Osteocyte (in vitro differentiated cells): Measurements from ENCODE around the gene DCUN1D4. TPM values are rescaled to one million over a fixed set of nuclear protein-coding genes. Genes with fewer than 3 reads are reported as not detected.

Source experiments
- DNase-seq: peaks from one replicate; pipeline ENCODE4 v3.0.0; 2021; ENCODE audit warnings: mixed read lengths; ENCODE audit not compliant: unreplicated experiment; ENCODE audit errors: extremely low spot score
- H3K27ac Mint-ChIP-seq: one replicate; pipeline ENCODE4 v1.8.0; 2021; ENCODE audit warnings: mild to moderate bottlenecking, mixed read lengths; ENCODE audit not compliant: unreplicated experiment
- H3K27me3 Mint-ChIP-seq: one replicate; pipeline ENCODE4 v1.8.0; 2021; ENCODE audit warnings: mixed read lengths; ENCODE audit not compliant: unreplicated experiment
- H3K36me3 Mint-ChIP-seq: one replicate; pipeline ENCODE4 v1.8.0; 2021; ENCODE audit warnings: mixed read lengths; ENCODE audit not compliant: unreplicated experiment
- H3K4me1 Mint-ChIP-seq: one replicate; pipeline ENCODE4 v1.8.0; 2021; ENCODE audit warnings: mixed read lengths; ENCODE audit not compliant: unreplicated experiment
- H3K4me3 Mint-ChIP-seq: one replicate; pipeline ENCODE4 v1.8.0; 2021; ENCODE audit warnings: mild to moderate bottlenecking, moderate library complexity, mixed read lengths; ENCODE audit not compliant: unreplicated experiment
- H3K9me3 Mint-ChIP-seq: one replicate; pipeline ENCODE4 v1.8.0; 2021; ENCODE audit warnings: mixed read lengths; ENCODE audit not compliant: unreplicated experiment
- total RNA-seq: library from RNA; stranded (reverse); gene quantifications from 2 replicates; pipeline ENCODE4 v1.2.1, GENCODE V29; 2021
- TF ChIP-seq, protein P1 (sequence below): fragments of 200-600 bp; sonication (generic); IDR thresholded peaks from 2 replicates; pipeline ENCODE4 v1.5.0; 2021; ENCODE audit warnings: antibody characterized with exemption, mild to moderate bottlenecking, moderate library complexity

The DCUN1D4 gene
- total RNA-seq, 1 donor from 2014 or later: 52.3 TPM

GRCh38 chr4:51845711-51846110 is 2.8 kb downstream of the DCUN1D4 start:
- Mint-ChIP-seq H3K27me3 (no peaks in the 10 kb centered on the region), H3K4me1 (peaks cover 28% of the 10 kb centered on the region), H3K27ac (peak overlapping the region; percentile 78), H3K36me3 (no peaks in the 10 kb centered on the region), H3K4me3 (peak overlapping the region; percentile 87), H3K9me3 (no peaks in the 10 kb centered on the region)
- DNase-seq: no peak
- TF ChIP-seq, protein P1, sequence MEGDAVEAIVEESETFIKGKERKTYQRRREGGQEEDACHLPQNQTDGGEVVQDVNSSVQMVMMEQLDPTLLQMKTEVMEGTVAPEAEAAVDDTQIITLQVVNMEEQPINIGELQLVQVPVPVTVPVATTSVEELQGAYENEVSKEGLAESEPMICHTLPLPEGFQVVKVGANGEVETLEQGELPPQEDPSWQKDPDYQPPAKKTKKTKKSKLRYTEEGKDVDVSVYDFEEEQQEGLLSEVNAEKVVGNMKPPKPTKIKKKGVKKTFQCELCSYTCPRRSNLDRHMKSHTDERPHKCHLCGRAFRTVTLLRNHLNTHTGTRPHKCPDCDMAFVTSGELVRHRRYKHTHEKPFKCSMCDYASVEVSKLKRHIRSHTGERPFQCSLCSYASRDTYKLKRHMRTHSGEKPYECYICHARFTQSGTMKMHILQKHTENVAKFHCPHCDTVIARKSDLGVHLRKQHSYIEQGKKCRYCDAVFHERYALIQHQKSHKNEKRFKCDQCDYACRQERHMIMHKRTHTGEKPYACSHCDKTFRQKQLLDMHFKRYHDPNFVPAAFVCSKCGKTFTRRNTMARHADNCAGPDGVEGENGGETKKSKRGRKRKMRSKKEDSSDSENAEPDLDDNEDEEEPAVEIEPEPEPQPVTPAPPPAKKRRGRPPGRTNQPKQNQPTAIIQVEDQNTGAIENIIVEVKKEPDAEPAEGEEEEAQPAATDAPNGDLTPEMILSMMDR: no peak

- Mint-ChIP-seq H3K4me1 (peaks cover 42% of the 10 kb centered on the region), H3K27me3 (no peaks in the 10 kb centered on the region), H3K27ac (no peak overlapping the region), H3K9me3 (no peaks in the 10 kb centered on the region), H3K36me3 (no peaks in the 10 kb centered on the region), H3K4me3 (no peak overlapping the region)
- no peak for DNase-seq
- TF ChIP-seq, protein P1: no peak
These were observed 6.5 kb downstream of the DCUN1D4 start for GRCh38 chr4:51849430-51849829.

DNA sequence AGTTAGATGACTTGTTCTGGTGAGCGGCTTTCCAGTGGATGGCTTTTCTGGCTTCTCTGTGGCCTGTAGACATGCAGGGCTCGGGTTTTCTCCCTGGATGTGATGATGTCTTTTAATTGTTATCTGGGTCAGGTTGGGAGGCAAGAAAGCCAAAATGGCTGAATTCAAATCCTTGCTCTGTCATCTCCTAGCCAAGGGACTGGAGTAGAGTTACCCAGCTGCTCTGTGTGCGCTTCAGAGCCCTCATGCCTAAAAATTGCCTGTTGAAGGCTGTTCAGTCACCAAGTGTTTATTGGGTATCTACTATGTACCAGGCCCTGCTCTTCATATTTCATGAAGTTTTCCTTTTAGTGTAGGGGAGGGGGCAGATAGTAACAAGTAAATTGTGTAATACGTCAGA is 7.3 kb downstream of the DCUN1D4 start:
- TF ChIP-seq, protein P1: no peak
- Mint-ChIP-seq H3K27me3 (no peaks in the 10 kb centered on the region), H3K27ac (no peak overlapping the region), H3K4me3 (no peak overlapping the region), H3K9me3 (no peaks in the 10 kb centered on the region), H3K36me3 (no peaks in the 10 kb centered on the region), H3K4me1 (peaks cover 43% of the 10 kb centered on the region)
- no peak for DNase-seq

DNA sequence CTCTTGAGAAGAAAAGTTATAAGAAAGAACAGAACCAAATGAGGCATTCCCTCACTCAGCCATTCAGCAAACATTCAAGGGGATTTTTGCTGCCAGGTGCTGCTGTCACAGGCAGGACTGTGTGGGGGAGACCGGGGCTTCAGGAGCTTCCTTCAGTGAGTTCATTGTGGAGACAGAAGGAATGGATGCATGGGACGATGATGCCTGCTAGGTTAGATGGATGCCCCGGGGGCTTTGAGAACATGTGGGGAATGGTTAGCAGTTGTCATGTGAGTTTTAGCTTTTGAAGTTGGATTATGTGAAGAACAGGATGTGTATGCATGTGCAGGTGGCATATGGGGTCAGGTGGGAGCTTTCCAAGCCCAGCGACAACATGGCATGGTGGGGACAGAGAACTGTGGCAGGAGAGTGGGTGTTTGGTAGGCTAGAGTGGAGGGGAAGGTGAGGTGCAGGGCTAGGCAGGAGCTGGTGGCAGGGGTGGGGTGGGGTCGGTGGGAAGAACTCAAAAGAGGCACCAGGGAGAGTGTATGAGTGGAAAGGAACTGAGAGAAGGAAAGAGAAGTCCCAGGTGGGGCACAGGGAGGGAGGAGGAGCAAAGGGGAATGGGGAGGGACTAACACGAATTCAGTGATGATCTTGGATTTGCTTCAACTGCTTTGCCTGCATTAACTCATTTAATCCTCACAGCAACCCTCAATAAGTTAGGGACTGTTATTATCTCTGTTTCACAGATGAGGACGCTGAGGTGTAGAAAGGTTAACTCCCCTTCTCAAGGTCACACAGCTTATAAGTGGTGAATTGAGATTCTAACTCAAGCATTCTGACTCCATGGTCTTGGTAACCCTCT is 8.4 kb downstream of the DCUN1D4 start:
- DNase-seq: no peak
- Mint-ChIP-seq H3K4me3 (no peak overlapping the region), H3K27me3 (no peaks in the 10 kb centered on the region), H3K9me3 (no peaks in the 10 kb centered on the region), H3K36me3 (no peaks in the 10 kb centered on the region), H3K4me1 (peaks cover 40% of the 10 kb centered on the region), H3K27ac (no peak overlapping the region)
- TF ChIP-seq, protein P1: no peak

DNA sequence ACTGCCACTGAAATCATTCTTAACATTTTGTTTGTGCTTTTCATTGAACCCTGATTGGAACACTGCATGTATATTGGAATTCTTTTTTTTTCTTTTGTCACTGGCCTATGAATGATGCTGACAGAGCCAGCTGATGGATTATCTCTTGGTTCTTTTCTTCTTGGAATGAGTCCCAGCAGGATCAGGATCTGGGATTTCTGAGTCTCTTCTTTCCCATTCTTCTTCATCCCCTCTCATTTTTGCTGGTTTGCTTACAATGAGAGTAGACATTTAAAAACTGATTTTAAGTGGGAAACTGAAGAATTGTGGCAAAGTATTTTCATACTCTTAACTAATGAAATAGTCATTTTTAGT is 9.0 kb downstream of the DCUN1D4 start:
- H3K36me3 Mint-ChIP-seq: no peaks in the 10 kb centered on the region
- no peaks in the 10 kb centered on the region for H3K27me3 Mint-ChIP-seq
- no peaks in the 10 kb centered on the region for H3K9me3 Mint-ChIP-seq
- no peak overlapping the region for H3K4me3 Mint-ChIP-seq
- peaks cover 39% of the 10 kb centered on the region for H3K4me1 Mint-ChIP-seq
- TF ChIP-seq, protein P1: no peak
- DNase-seq: no peak
- H3K27ac Mint-ChIP-seq: no peak overlapping the region
